K562 (cell line): Measurements from ENCODE around the gene TANGO6. TPM values are rescaled to one million over a fixed set of nuclear protein-coding genes. Genes with fewer than 3 reads are reported as not detected.

Experiments used
- CHD2 ChIP-seq: IDR thresholded peaks from 2 replicates; pipeline ENCODE4 v1.6.1; 2011; ENCODE audit warnings: low read depth, low read length
- EGR1 ChIP-seq: fragments of 450-650 bp; conservative IDR thresholded peaks from 2 replicates; pipeline ENCODE4 v1.6.1; 2017; ENCODE audit warnings: mild to moderate bottlenecking
- RAD21 ChIP-seq, 2 experiments: fragments of 250-450 bp in 1 of 2; fragments of 450-650 bp in 1 of 2; sonication (Bioruptor Pico) in 1 of 2; formaldehyde crosslinking in 1 of 2; IDR thresholded peaks in 1 of 2; conservative IDR thresholded peaks in 1 of 2; 2 replicates each; pipeline versions ENCODE4 v1.4.0 to v1.8.0; 2020 to 2022; ENCODE audit warnings: mild to moderate bottlenecking in 2 of 2, moderate library complexity in 1 of 2
- SMARCA4 ChIP-seq: fragments of 450-650 bp; IDR thresholded peaks from 2 replicates; pipeline ENCODE4 v1.6.1; 2016
- polyA plus RNA-seq, 8 experiments: library from polyadenylated mRNA; depleted of rRNA in 4 of 8; stranded (reverse) in 5 of 8; unstranded in 3 of 8; fragments of >200 nt; fragmentation: Nextera tagmentation in 2 of 8; fragmentation: Illumina TruSeq in 1 of 8; extraction: Ambion mirVana in 2 of 8; extraction: Trizol in 1 of 8; gene quantifications; 2 replicates each; pipeline versions ENCODE4 v1.2.1 to v1.2.3, GENCODE V29; 2011 to 2014; ENCODE audit warnings: inconsistent platforms in 1 of 8, missing spikeins in 1 of 8
- total RNA-seq, 7 experiments: library from RNA; depleted of rRNA in 6 of 7; stranded (reverse); fragments of >200 nt in 6 of 7; fragmentation: Illumina TruSeq in 2 of 7; extraction: Trizol in 2 of 7; gene quantifications; 2 replicates each; pipeline versions ENCODE4 v1.2.1 to v1.2.3, GENCODE V29; 2011 to 2021; ENCODE audit warnings: low replicate concordance in 1 of 7
- TF ChIP-seq, protein P1 (sequence below), 3 experiments: IDR thresholded peaks in 2 of 3; conservative IDR thresholded peaks in 1 of 3; 2 replicates each; pipeline ENCODE4 v1.5.1; 2011 to 2012; ENCODE audit warnings: low read length in 3 of 3, mild to moderate bottlenecking in 3 of 3, control low read depth in 2 of 3, improper control_type of control experiment in 1 of 3, inconsistent platforms in 1 of 3, low read depth in 1 of 3, mixed read lengths in 1 of 3, moderate library complexity in 1 of 3; ENCODE audit not compliant: insufficient read depth in 2 of 3
- TF ChIP-seq, protein P2 (sequence below): fragments of 450-650 bp; IDR thresholded peaks from 2 replicates; pipeline ENCODE4 v1.6.1; 2016; ENCODE audit warnings: mild to moderate bottlenecking

The TANGO6 gene
- total and polyA plus RNA-seq, 9 of the 15 experiments (the other 6 are each of a cell fraction or from before 2014, with no cell fraction given), result 1.6 to 15.2 (median 9.6) TPM

DNA sequence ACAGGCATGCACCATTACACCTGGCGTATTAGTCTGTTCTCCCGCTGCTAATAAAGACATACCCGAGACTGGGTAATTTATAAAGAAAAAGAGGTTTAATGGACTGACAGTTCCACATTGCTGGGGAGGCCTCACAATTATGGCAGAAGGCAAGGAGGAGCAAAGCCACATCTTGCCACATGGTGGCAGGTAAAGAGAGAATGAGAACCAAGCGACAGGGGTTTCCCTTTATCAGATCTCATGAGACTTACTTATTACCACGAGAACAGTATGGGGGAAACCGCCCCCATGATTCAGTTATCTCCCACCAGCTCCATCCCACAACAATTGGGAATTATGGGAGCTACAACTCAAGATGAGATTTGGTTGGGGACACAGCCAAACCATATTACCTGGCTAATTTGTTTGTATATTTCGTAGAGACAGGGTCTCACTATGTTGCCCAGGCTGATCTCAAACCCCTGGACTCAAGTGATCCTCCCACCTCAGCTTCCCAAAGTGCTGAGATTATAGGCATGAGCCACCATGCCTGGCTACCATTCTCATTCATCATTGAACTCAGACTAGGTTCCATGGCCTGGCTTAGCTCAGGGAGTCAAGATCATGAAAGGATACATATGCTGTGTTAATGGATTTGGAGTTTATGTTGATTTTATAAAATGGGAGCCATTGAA, 147.0 kb downstream of the TANGO6 start (continued):
- TF ChIP-seq, protein P1, sequence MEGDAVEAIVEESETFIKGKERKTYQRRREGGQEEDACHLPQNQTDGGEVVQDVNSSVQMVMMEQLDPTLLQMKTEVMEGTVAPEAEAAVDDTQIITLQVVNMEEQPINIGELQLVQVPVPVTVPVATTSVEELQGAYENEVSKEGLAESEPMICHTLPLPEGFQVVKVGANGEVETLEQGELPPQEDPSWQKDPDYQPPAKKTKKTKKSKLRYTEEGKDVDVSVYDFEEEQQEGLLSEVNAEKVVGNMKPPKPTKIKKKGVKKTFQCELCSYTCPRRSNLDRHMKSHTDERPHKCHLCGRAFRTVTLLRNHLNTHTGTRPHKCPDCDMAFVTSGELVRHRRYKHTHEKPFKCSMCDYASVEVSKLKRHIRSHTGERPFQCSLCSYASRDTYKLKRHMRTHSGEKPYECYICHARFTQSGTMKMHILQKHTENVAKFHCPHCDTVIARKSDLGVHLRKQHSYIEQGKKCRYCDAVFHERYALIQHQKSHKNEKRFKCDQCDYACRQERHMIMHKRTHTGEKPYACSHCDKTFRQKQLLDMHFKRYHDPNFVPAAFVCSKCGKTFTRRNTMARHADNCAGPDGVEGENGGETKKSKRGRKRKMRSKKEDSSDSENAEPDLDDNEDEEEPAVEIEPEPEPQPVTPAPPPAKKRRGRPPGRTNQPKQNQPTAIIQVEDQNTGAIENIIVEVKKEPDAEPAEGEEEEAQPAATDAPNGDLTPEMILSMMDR (IDR thresholded peaks at IDR 0.05 in 2 of 3, conservative IDR thresholded peaks at IDR 0.05 in 1 of 3; ENCODE audit: insufficient read depth in 2 of 3, low read depth in 1 of 3, low read length in 3 of 3), result peak in 2 of 3 experiments; percentile 20 to 29; a peak in 2 of 6 replicates
- TF ChIP-seq, protein P2, sequence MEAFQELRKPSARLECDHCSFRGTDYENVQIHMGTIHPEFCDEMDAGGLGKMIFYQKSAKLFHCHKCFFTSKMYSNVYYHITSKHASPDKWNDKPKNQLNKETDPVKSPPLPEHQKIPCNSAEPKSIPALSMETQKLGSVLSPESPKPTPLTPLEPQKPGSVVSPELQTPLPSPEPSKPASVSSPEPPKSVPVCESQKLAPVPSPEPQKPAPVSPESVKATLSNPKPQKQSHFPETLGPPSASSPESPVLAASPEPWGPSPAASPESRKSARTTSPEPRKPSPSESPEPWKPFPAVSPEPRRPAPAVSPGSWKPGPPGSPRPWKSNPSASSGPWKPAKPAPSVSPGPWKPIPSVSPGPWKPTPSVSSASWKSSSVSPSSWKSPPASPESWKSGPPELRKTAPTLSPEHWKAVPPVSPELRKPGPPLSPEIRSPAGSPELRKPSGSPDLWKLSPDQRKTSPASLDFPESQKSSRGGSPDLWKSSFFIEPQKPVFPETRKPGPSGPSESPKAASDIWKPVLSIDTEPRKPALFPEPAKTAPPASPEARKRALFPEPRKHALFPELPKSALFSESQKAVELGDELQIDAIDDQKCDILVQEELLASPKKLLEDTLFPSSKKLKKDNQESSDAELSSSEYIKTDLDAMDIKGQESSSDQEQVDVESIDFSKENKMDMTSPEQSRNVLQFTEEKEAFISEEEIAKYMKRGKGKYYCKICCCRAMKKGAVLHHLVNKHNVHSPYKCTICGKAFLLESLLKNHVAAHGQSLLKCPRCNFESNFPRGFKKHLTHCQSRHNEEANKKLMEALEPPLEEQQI, result 0 out of 2 replicates have a peak, but pooled peaks have one; percentile 26
- TF ChIP-seq EGR1, result peak; percentile 25; the same call in 1 of the 2 replicates
- 0 out of 2 replicates have a peak, but pooled peaks have one; percentile 16 for TF ChIP-seq SMARCA4
- peak in 1 of 2 experiments; percentile 35; a peak in 2 of 4 replicates for TF ChIP-seq RAD21 (CRISPR knock-in tag; conservative IDR thresholded peaks at IDR 0.05 in 1 of 2, IDR thresholded peaks at IDR 0.05 in 1 of 2)
- TF ChIP-seq CHD2, result peak; percentile 70; the same call in 1 of the 2 replicates
- TF ChIP-seq, all 486 proteins: peak for 8; not testable (repeated sequence) for 478
